Caco-2 (cell line): ENCODE results near the gene GALNT14. TPM values are rescaled to one million over a fixed set of nuclear protein-coding genes. Genes with fewer than 3 reads are reported as not detected.

Experiments
- BruUV-seq: library from RNA; stranded (reverse); fragments of 400-500 nt; replicated peaks from 2 replicates; lab custom pipeline; 2021; lab: Mats Ljungman, UMichigan
- CTCF ChIA-PET: fragments of 300-600 bp; sonication (Branson Sonifier 250); formaldehyde crosslinking; loops from one replicate; lab custom pipeline; 2022; ENCODE audit warnings: antibody characterized with exemption; lab: Charles Lee
- POLR2A ChIA-PET: fragments of 300-600 bp; sonication (Branson Sonifier 250); formaldehyde crosslinking; loops from one replicate; lab custom pipeline; 2022; ENCODE audit warnings: antibody characterized with exemption; lab: Charles Lee
- DNase-seq, 2 experiments: peaks; one replicate each; pipeline versions ENCODE4 v3.0.0 to v3.0.0-alpha.2; 2020 to 2022
- H3K27me3 ChIP-seq: replicated peaks from 2 replicates; pipeline ENCODE4 v1.6.0; 2011; ENCODE audit warnings: low read length; ENCODE audit not compliant: control insufficient read depth, insufficient read depth
- H3K36me3 ChIP-seq: 2 replicates; pipeline ENCODE4 v1.5.1; 2011; ENCODE audit warnings: low read length; ENCODE audit not compliant: control insufficient read depth, insufficient read depth
- H3K4me1 ChIP-seq: fragments of 250-450 bp; sonication (Bioruptor Pico); 2 replicates; pipeline ENCODE4 v1.5.1; 2020; ENCODE audit warnings: mild to moderate bottlenecking
- H3K4me3 ChIP-seq: 2 replicates; pipeline ENCODE4 v1.5.1; 2011; ENCODE audit warnings: low read depth, mild to moderate bottlenecking, control low read depth, low read length
- H3K9me3 ChIP-seq: fragments of 250-450 bp; sonication (Bioruptor Pico); 2 replicates; pipeline ENCODE4 v1.5.1; 2020; ENCODE audit warnings: mild to moderate bottlenecking, moderate library complexity
- H3K27ac Mint-ChIP-seq: one replicate; pipeline ENCODE4 v1.8.0; 2022; ENCODE audit warnings: mixed read lengths; ENCODE audit not compliant: unreplicated experiment
- H3K27me3 Mint-ChIP-seq: one replicate; pipeline ENCODE4 v1.8.0; 2022; ENCODE audit warnings: mixed read lengths; ENCODE audit not compliant: insufficient read depth, unreplicated experiment
- H3K36me3 Mint-ChIP-seq: one replicate; pipeline ENCODE4 v1.8.0; 2022; ENCODE audit warnings: mild to moderate bottlenecking, mixed read lengths; ENCODE audit not compliant: insufficient read depth, unreplicated experiment
- H3K4me1 Mint-ChIP-seq: one replicate; pipeline ENCODE4 v1.8.0; 2022; ENCODE audit warnings: low read depth, mixed read lengths; ENCODE audit not compliant: unreplicated experiment
- H3K4me3 Mint-ChIP-seq: one replicate; pipeline ENCODE4 v1.8.0; 2022; ENCODE audit warnings: mild to moderate bottlenecking, moderate library complexity, mixed read lengths; ENCODE audit not compliant: unreplicated experiment
- H3K9me3 Mint-ChIP-seq: one replicate; pipeline ENCODE4 v1.8.0; 2022; ENCODE audit warnings: mixed read lengths; ENCODE audit not compliant: unreplicated experiment
- CTCF ChIP-seq, 2 experiments: fragments of 200-600 bp in 1 of 2; IDR thresholded peaks; 1 replicate in 1 of 2; 2 replicates in 1 of 2; pipeline versions ENCODE4 v1.5.1 to v1.8.0; 2011 to 2022; ENCODE audit warnings: antibody characterized with exemption in 1 of 2, control low read depth in 1 of 2, inconsistent platforms in 1 of 2, low read depth in 1 of 2, low read length in 1 of 2, mild to moderate bottlenecking in 1 of 2, moderate library complexity in 1 of 2; ENCODE audit not compliant: insufficient read depth in 1 of 2, severe bottlenecking in 1 of 2, unreplicated experiment in 1 of 2
- intact Hi-C: fragments of 100-400 bp; cut with micrococcal nuclease; formaldehyde crosslinking; loops from one replicate; pipeline ENCODE4 v1.10.0; 2022; ENCODE audit not compliant: unreplicated experiment
- total RNA-seq: library from RNA; stranded (reverse); gene quantifications from 2 replicates; pipeline ENCODE4 v1.2.3, GENCODE V29; 2022

Gene GALNT14
- total RNA-seq, 1 experiment from 2014 or later = not detected

- ChIA-PET POLR2A (no interaction called here), CTCF (no interaction called here)
- H3K27ac Mint-ChIP-seq = no peak overlapping the region
- intact Hi-C loops = no loop called here
- H3K4me1 ChIP-seq = no peaks in the 10 kb centered on the region
- no peak overlapping the region for H3K4me3 Mint-ChIP-seq
- no peaks in the 10 kb centered on the region for H3K9me3 Mint-ChIP-seq
- H3K27me3 ChIP-seq = no peaks in the 10 kb centered on the region; the same call in 1 of the 2 replicates
- no peak overlapping the region for H3K4me3 ChIP-seq
- H3K36me3 ChIP-seq = no peaks in the 10 kb centered on the region
- no peaks in the 10 kb centered on the region for H3K4me1 Mint-ChIP-seq
- no peaks in the 10 kb centered on the region for H3K36me3 Mint-ChIP-seq
- H3K9me3 ChIP-seq = no peaks in the 10 kb centered on the region
- TF ChIP-seq CTCF (IDR thresholded peaks at IDR 0.05; ENCODE audit: insufficient read depth in 1 of 2, low read depth in 1 of 2, low read length in 1 of 2, severe bottlenecking in 1 of 2, unreplicated experiment in 1 of 2) = no peak
- BruUV-seq = no TSS peak
- peaks cover 17% of the 10 kb centered on the region for H3K27me3 Mint-ChIP-seq
- no peak for DNase-seq
Measured at GRCh38 chr2:30886080-30886479, 252.2 kb downstream of the GALNT14 start.

DNA sequence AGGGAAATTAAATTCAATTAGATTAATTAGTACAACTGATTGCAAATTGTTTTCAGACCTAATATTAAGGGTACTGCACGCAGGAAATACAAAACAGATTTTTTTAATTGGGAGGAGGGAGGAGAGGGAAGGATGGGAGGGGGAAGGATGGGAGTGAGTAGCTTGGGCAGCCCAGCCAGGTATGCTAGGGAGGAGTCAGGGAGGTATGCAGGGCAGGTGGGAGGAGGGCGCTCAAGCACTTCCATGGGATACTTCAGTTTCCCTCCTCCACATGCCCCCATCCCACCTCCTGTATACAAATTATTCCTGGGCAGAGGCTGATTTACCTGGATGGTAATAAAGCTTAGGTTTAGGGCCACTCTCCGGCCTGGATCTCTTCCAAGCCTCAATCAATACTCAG lies 254.4 kb downstream of the GALNT14 start:
- no peaks in the 10 kb centered on the region for H3K9me3 ChIP-seq
- CTCF ChIA-PET = no interaction called here
- Mint-ChIP-seq H3K27me3 (peaks cover 15% of the 10 kb centered on the region), H3K4me3 (no peak overlapping the region), H3K4me1 (no peaks in the 10 kb centered on the region), H3K9me3 (no peaks in the 10 kb centered on the region), H3K36me3 (no peaks in the 10 kb centered on the region), H3K27ac (no peak overlapping the region)
- H3K4me3 ChIP-seq = no peak overlapping the region
- no TSS peak for BruUV-seq
- no peaks in the 10 kb centered on the region for H3K36me3 ChIP-seq
- intact Hi-C loops = no loop called here
- H3K4me1 ChIP-seq = no peaks in the 10 kb centered on the region
- POLR2A ChIA-PET = no interaction called here
- DNase-seq = no peak
- H3K27me3 ChIP-seq = no peaks in the 10 kb centered on the region; the same call in 1 of the 2 replicates
- TF ChIP-seq CTCF (IDR thresholded peaks at IDR 0.05; ENCODE audit: insufficient read depth in 1 of 2, low read depth in 1 of 2, low read length in 1 of 2, severe bottlenecking in 1 of 2, unreplicated experiment in 1 of 2) = no peak

DNA sequence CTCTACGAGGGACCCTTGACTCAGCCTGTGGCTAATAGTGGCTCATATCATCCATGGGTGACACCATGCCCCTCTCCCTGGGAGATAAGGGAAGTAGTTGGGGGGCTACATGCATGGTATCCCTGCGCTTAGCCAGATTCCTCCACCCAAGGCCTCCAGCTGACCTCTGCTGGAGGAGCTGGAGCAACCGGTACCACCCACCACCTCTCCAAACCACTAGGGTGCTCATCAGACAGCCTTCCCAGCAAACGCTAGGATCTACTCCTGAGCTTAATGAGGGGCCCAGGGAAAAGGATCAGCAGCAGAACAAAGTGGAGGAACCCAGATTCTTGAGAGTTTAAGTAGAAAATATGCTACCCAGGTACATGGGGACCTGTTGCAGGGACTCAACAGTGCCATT lies 255.1 kb downstream of the GALNT14 start:
- POLR2A ChIA-PET = no interaction called here

More for the DNA sequence above, 255.1 kb downstream of the GALNT14 start:
- no peak for DNase-seq
- Mint-ChIP-seq H3K36me3 (no peaks in the 10 kb centered on the region), H3K4me3 (no peak overlapping the region), H3K27ac (no peak overlapping the region), H3K27me3 (peaks cover 16% of the 10 kb centered on the region), H3K9me3 (no peaks in the 10 kb centered on the region), H3K4me1 (no peaks in the 10 kb centered on the region)
- no peaks in the 10 kb centered on the region for H3K4me1 ChIP-seq
- CTCF ChIA-PET = no interaction called here
- no peak overlapping the region for H3K4me3 ChIP-seq
- no peaks in the 10 kb centered on the region; the same call in 1 of the 2 replicates for H3K27me3 ChIP-seq
- intact Hi-C loops = no loop called here
- H3K9me3 ChIP-seq = no peaks in the 10 kb centered on the region
- no peaks in the 10 kb centered on the region for H3K36me3 ChIP-seq
- no TSS peak for BruUV-seq
- no peak for TF ChIP-seq CTCF (IDR thresholded peaks at IDR 0.05; ENCODE audit: insufficient read depth in 1 of 2, low read depth in 1 of 2, low read length in 1 of 2, severe bottlenecking in 1 of 2, unreplicated experiment in 1 of 2)
